Lung (tissue), 12 donors: ENCODE results near the gene MAN2A2. TPM values are rescaled to one million over a fixed set of nuclear protein-coding genes. Genes with fewer than 3 reads are reported as not detected.

ENCODE experiments used
- ATAC-seq: fragments of 200-7000 bp; cut with Tn5 transposase; one replicate; pipeline ENCODE4 v1.9.1; 2020; ENCODE audit warnings: moderate number of reproducible peaks; ENCODE audit not compliant: insufficient read depth, low FRiP score
- DNase-seq, 3 donors: peaks; one replicate each; pipeline ENCODE4 v3.0.0-alpha.2; 2013 to 2017
- H3K27ac ChIP-seq, 2 donors: one replicate each; pipeline ENCODE4 v1.5.1; 2013; ENCODE audit warnings: mild to moderate bottlenecking in 2 of 2, moderate library complexity in 2 of 2, control low read depth in 1 of 2, inconsistent platforms in 1 of 2, low read depth in 1 of 2, low read length in 1 of 2
- H3K27me3 ChIP-seq, 3 donors: one replicate each; pipeline ENCODE4 v1.5.1; 2013; ENCODE audit warnings: low read length in 2 of 3; ENCODE audit not compliant: control insufficient read depth in 3 of 3, insufficient read depth in 3 of 3
- H3K36me3 ChIP-seq, 4 donors: one replicate each; pipeline ENCODE4 v1.5.1; 2013; ENCODE audit warnings: low read length in 4 of 4, mild to moderate bottlenecking in 1 of 4, moderate library complexity in 1 of 4; ENCODE audit not compliant: control insufficient read depth in 4 of 4, insufficient read depth in 4 of 4
- H3K4me1 ChIP-seq, 5 donors: one replicate each; pipeline ENCODE4 v1.5.1; 2013; ENCODE audit warnings: low read length in 5 of 5, mild to moderate bottlenecking in 2 of 5, moderate library complexity in 1 of 5; ENCODE audit not compliant: control insufficient read depth in 5 of 5, insufficient read depth in 5 of 5
- H3K4me3 ChIP-seq: one replicate; pipeline ENCODE4 v1.5.1; 2013; ENCODE audit warnings: mild to moderate bottlenecking, control low read depth, moderate library complexity
- H3K9ac ChIP-seq, 2 donors: one replicate each; pipeline ENCODE4 v1.5.1; 2013; ENCODE audit warnings: low read length in 2 of 2, control low read depth in 1 of 2; ENCODE audit not compliant: insufficient read depth in 1 of 2
- H3K9me3 ChIP-seq, 4 donors: one replicate each; pipeline ENCODE4 v1.5.1; 2013; ENCODE audit warnings: low read length in 3 of 4, mild to moderate bottlenecking in 1 of 4, moderate library complexity in 1 of 4; ENCODE audit not compliant: control insufficient read depth in 4 of 4, insufficient read depth in 3 of 4
- WGBS, 2 donors: extraction: QIAGEN DNeasy Blood & Tissue Kit; methylation state at CpG; one replicate each; pipeline ENCODE4 v1.1.7; 2013; 5-methylcytosine and 5-hydroxymethylcytosine counted together
- polyA plus RNA-seq, 2 donors: library from polyadenylated mRNA; stranded (reverse); fragments of 200-250 nt; gene quantifications; one replicate each; pipeline ENCODE4 v1.2.1, GENCODE V29; 2013
- total RNA-seq, 2 donors: library from RNA; depleted of rRNA in 1 of 2; stranded (reverse); fragments of >200 nt in 1 of 2; gene quantifications; one replicate each; pipeline ENCODE4 v1.2.1, GENCODE V29; 2014 to 2021
- TF ChIP-seq, protein P1 (sequence below): IDR thresholded peaks from 2 replicates; pipeline ENCODE4 v1.5.1; 2012; ENCODE audit warnings: mild to moderate bottlenecking; ENCODE audit errors: control extremely low read depth, extremely low read depth
- donor health status: control.
- donor health status: control.
- donor health status: Bipolar disorder and iron deficiency.
- donor health status: healthy.
- donor health status: DM: yes; HTN: yes; CAD: no.

MAN2A2 gene
- total and polyA plus RNA-seq, 4 donors: 34.1 to 82.9 (median 60.1) TPM

DNA sequence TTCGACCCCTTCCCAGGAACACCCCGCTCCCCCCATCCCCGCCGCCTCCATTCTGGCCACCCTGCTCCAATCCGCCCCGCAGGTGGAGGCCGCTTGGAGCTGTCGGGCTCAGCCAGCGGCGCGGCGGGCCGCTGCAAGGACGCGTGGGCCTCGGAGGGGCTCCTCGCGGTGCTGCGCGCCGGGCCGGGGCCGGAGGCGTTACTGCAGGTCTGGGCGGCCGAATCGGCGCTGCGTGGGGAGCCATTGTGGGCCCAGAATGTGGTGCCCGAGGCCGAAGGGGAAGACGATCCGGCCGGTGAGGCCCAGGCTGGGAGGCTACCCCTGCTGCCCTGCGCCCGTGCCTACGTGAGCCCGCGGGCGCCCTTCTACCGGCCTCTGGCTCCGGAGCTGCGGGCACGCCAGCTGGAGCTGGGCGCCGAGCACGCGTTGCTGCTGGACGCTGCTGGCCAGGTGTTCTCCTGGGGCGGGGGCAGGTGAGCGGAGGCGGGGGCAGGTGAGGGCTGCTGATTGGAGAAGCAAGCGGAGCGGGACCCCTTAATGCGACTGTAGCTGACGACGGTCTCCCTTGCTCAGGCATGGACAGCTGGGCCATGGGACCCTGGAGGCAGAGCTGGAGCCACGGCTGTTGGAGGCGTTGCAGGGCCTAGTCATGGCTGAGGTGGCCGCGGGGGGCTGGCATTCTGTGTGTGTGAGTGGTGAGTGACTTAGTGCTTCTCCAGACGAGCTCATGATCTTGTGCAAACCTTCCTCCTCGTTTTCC, 54.1 kb downstream of the MAN2A2 start:
- Histone ChIP-seq H3K9ac (peak overlapping the region; percentile 49 to 55), H3K27me3 (no peaks in the 10 kb centered on the region), H3K4me1 (peaks cover 0 to 19% (median 9%) of the 10 kb centered on the region in 5 donors), H3K36me3 (peaks cover 1 to 25% (median 17%) of the 10 kb centered on the region in 4 donors), H3K4me3 (peak overlapping the region; percentile 46), H3K27ac (no peak overlapping the region), H3K9me3 (no peaks in the 10 kb centered on the region)
- DNase-seq (peak; percentile 34 to 42 (median 41)), ATAC-seq (no peak)
- 33 to 52% methylated on average over 61 to 63 of the region's 63 CpGs for WGBS, 2 donors
- TF ChIP-seq, protein P1, sequence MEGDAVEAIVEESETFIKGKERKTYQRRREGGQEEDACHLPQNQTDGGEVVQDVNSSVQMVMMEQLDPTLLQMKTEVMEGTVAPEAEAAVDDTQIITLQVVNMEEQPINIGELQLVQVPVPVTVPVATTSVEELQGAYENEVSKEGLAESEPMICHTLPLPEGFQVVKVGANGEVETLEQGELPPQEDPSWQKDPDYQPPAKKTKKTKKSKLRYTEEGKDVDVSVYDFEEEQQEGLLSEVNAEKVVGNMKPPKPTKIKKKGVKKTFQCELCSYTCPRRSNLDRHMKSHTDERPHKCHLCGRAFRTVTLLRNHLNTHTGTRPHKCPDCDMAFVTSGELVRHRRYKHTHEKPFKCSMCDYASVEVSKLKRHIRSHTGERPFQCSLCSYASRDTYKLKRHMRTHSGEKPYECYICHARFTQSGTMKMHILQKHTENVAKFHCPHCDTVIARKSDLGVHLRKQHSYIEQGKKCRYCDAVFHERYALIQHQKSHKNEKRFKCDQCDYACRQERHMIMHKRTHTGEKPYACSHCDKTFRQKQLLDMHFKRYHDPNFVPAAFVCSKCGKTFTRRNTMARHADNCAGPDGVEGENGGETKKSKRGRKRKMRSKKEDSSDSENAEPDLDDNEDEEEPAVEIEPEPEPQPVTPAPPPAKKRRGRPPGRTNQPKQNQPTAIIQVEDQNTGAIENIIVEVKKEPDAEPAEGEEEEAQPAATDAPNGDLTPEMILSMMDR: no peak

DNA sequence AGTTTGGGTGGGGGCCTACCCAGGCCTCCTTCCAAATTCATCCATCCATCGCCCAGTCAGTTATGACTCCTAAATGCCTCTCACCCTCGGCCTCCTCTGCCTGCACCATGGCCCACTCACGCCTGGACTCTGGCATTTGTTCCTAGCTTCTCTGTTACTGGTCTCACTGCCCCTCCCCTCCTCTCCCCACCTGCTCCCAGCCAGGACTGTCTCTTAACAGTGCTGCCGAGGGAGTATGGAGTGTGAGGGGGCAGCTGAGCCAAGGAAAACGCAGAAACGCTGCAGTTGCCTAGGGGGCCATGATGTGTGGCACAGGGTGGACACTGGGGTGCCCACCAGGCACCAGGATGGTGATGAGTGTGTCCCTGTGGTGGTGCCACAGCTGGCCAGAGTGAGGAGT, 54.7 kb downstream of the MAN2A2 start:
- no peak for ATAC-seq
- WGBS, 2 donors: 90 to 94% methylated on average over 6 of the region's 6 CpGs
- no peaks in the 10 kb centered on the region for H3K9me3 ChIP-seq
- H3K4me1 ChIP-seq: peaks cover 0 to 19% (median 9%) of the 10 kb centered on the region in 5 donors
- no peak overlapping the region for H3K4me3 ChIP-seq
- H3K27ac ChIP-seq: no peak overlapping the region
- DNase-seq: no peak
- H3K27me3 ChIP-seq: no peaks in the 10 kb centered on the region
- peak overlapping the region in 1 of 2 donors; percentile 49 for H3K9ac ChIP-seq
- TF ChIP-seq, protein P1: no peak
- H3K36me3 ChIP-seq: peaks cover 4 to 23% (median 18%) of the 10 kb centered on the region in 4 donors

- Histone ChIP-seq H3K4me3 (no peak overlapping the region), H3K36me3 (peaks cover 4 to 18% (median 13%) of the 10 kb centered on the region in 4 donors), H3K27me3 (no peaks in the 10 kb centered on the region), H3K27ac (no peak overlapping the region), H3K9ac (no peak overlapping the region), H3K9me3 (no peaks in the 10 kb centered on the region), H3K4me1 (peaks cover 0 to 19% (median 9%) of the 10 kb centered on the region in 5 donors)
- TF ChIP-seq, protein P1: no peak
- WGBS, 2 donors: 90 to 91% methylated on average over 8 of the region's 8 CpGs
- DNase-seq: no peak
- ATAC-seq: no peak
These were observed 56.0 kb downstream of the MAN2A2 start for GRCh38 chr15:90959028-90959595.
